GM19035 (cell line): Measurements from ENCODE around the gene GSTT2.
"Not testable (repeated sequence)": the region's sequence is repeated elsewhere in the genome, so short reads cannot be mapped to it uniquely, and the experiment has no call there.

Experiments
- ATAC-seq: cut with Tn5 transposase; IDR thresholded peaks from one replicate; pipeline ENCODE4 v1.9.1; 2021; ENCODE audit not compliant: unreplicated experiment

Gene GSTT2

GRCh38 chr22:23979557-23980240, at the start of gene GSTT2:
GSTT2 (plus strand) TSS chr22:23980134.
- not testable (repeated sequence) for ATAC-seq

GRCh38 chr22:23938328-23939016, 41.5 kb upstream of the GSTT2 start:
- ATAC-seq, result no peak

- ATAC-seq, result no peak
Measured at GRCh38 chr22:23939017-23939357, 40.9 kb upstream of the GSTT2 start.

- not testable (repeated sequence) for ATAC-seq
Measured at GRCh38 chr22:23940166-23940565, 39.8 kb upstream of the GSTT2 start.

- not testable (repeated sequence) for ATAC-seq
Measured at GRCh38 chr22:23947391-23947790, 32.5 kb upstream of the GSTT2 start.

- not testable (repeated sequence) for ATAC-seq
Measured at GRCh38 chr22:23949764-23950163, 30.2 kb upstream of the GSTT2 start.

- ATAC-seq, result not testable (repeated sequence)
Measured at GRCh38 chr22:23951383-23951782, 28.6 kb upstream of the GSTT2 start.

- not testable (repeated sequence) for ATAC-seq
Measured at GRCh38 chr22:23952794-23953405, 27.0 kb upstream of the GSTT2 start.

GRCh38 chr22:23953485-23953884, 26.4 kb upstream of the GSTT2 start:
- ATAC-seq, result not testable (repeated sequence)

GRCh38 chr22:23954193-23954990, 25.5 kb upstream of the GSTT2 start:
- not testable (repeated sequence) for ATAC-seq

GRCh38 chr22:23954991-23955305, 25.0 kb upstream of the GSTT2 start:
- ATAC-seq, result not testable (repeated sequence)

- not testable (repeated sequence) for ATAC-seq
Measured at GRCh38 chr22:23955886-23956285, 24.0 kb upstream of the GSTT2 start.

- ATAC-seq, result not testable (repeated sequence)
Measured at GRCh38 chr22:23956301-23956900, 23.5 kb upstream of the GSTT2 start.

- ATAC-seq, result not testable (repeated sequence)
Measured at GRCh38 chr22:23961084-23961771, 18.7 kb upstream of the GSTT2 start, which contains the start of gene GSTT2B. GSTT2B (minus strand) TSS chr22:23961195; CDS start chr22:23961131, 64 bp downstream.

GRCh38 chr22:23966094-23966493, 13.8 kb upstream of the GSTT2 start:
- not testable (repeated sequence) for ATAC-seq

GRCh38 chr22:23966568-23966967, 13.4 kb upstream of the GSTT2 start, which contains the start of gene DDTL:
DDTL (plus strand) TSS chr22:23966888; CDS start chr22:23966915, 27 bp downstream.
- ATAC-seq, result peak; percentile 94

- no peak for ATAC-seq
Measured at GRCh38 chr22:23969071-23969470, 10.9 kb upstream of the GSTT2 start.

GRCh38 chr22:23970201-23970641, 9.7 kb upstream of the GSTT2 start:
- no peak for ATAC-seq

GRCh38 chr22:23970816-23971486, 9.0 kb upstream of the GSTT2 start:
- no peak for ATAC-seq
